ENCODE measurements around the gene NWD2.

Gene NWD2

GRCh38 chr4:37381040-37381668 lies 136.6 kb downstream of the NWD2 start:
- Histone ChIP-seq H3K27ac (ENCODE audit: extremely low read depth, low read depth, low read length) (no peak overlapping the region), H3K4me1 (ENCODE audit: control insufficient read depth, insufficient read depth, low read length) (no peaks in the 10 kb centered on the region), H3K4me3 (ENCODE audit: low read depth, low read length) (no peak overlapping the region), H3K36me3 (ENCODE audit: control insufficient read depth in 2 of 2, insufficient read depth in 1 of 2, low read length in 2 of 2) (no peaks in the 10 kb centered on the region), H3K9me3 (ENCODE audit: control insufficient read depth, insufficient read depth, low read depth, low read length) (no peaks in the 10 kb centered on the region)
- TF ChIP-seq ZNF549 (tag by site-specific recombination; IDR thresholded peaks at IDR 0.05) (no peak), ZNF239 (tag by site-specific recombination; IDR thresholded peaks at IDR 0.05) (no peak), ZSCAN23 (tag by site-specific recombination; IDR thresholded peaks at IDR 0.05) (no peak), ZNF488 (tag by site-specific recombination; IDR thresholded peaks at IDR 0.05) (no peak), ZNF48 (tag by site-specific recombination; IDR thresholded peaks at IDR 0.05) (no peak), ZSCAN4 (tag by site-specific recombination; IDR thresholded peaks at IDR 0.05) (no peak), ZNF76 (tag by site-specific recombination; IDR thresholded peaks at IDR 0.05; ENCODE audit: borderline replicate concordance, low read depth) (no peak), ZNF324 (tag by site-specific recombination; IDR thresholded peaks at IDR 0.05) (no peak), ZNF600 (tag by site-specific recombination; IDR thresholded peaks at IDR 0.05) (no peak), ZNF211 (tag by site-specific recombination; IDR thresholded peaks at IDR 0.05; ENCODE audit: low read depth) (no peak)
- POLR2A ChIA-PET: no interaction called here
- CTCF ChIA-PET: interaction anchor here (0.7 kb wide), 1 partner anchor 1031 kb away, joined by 3 read pairs; no protein-coding TSS in a partner anchor

- no peaks in the 10 kb centered on the region for H3K4me1 ChIP-seq (ENCODE audit: control insufficient read depth, insufficient read depth, low read length)
- POLR2A ChIA-PET: no interaction called here
- peak; percentile 33 for TF ChIP-seq ZNF654 (tag by site-specific recombination; IDR thresholded peaks at IDR 0.05; ENCODE audit: low read depth)
- no peak for TF ChIP-seq ZNF133 (tag by site-specific recombination; IDR thresholded peaks at IDR 0.05)
- H3K27ac ChIP-seq (ENCODE audit: extremely low read depth, low read depth, low read length): no peak overlapping the region
- H3K36me3 ChIP-seq (ENCODE audit: control insufficient read depth in 2 of 2, insufficient read depth in 1 of 2, low read length in 2 of 2): no peaks in the 10 kb centered on the region
- H3K4me3 ChIP-seq (ENCODE audit: low read depth, low read length): no peak overlapping the region
- CTCF ChIA-PET: interaction anchor here (0.6 to 0.7 kb wide), 4 partner anchors 9 to 1103 kb away, joined by 3 to 4 read pairs (median 3); no protein-coding TSS in a partner anchor
- H3K9me3 ChIP-seq (ENCODE audit: control insufficient read depth, insufficient read depth, low read depth, low read length): no peaks in the 10 kb centered on the region
These were observed 139.2 kb downstream of the NWD2 start for GRCh38 chr4:37383579-37384229.

GRCh38 chr4:37385424-37385823 lies 140.9 kb downstream of the NWD2 start:
- no peak overlapping the region for H3K27ac ChIP-seq (ENCODE audit: extremely low read depth, low read depth, low read length)
- H3K9me3 ChIP-seq (ENCODE audit: control insufficient read depth, insufficient read depth, low read depth, low read length): no peaks in the 10 kb centered on the region
- TF ChIP-seq ZNF37A (tag by site-specific recombination; IDR thresholded peaks at IDR 0.05) (no peak), ZNF133 (tag by site-specific recombination; IDR thresholded peaks at IDR 0.05) (no peak), ZBTB11 (tag by site-specific recombination; conservative IDR thresholded peaks at IDR 0.05; ENCODE audit: low read depth) (peak; percentile 75)
- no peak overlapping the region for H3K4me3 ChIP-seq (ENCODE audit: low read depth, low read length)
- H3K4me1 ChIP-seq (ENCODE audit: control insufficient read depth, insufficient read depth, low read length): no peaks in the 10 kb centered on the region
- H3K36me3 ChIP-seq (ENCODE audit: control insufficient read depth in 2 of 2, insufficient read depth in 1 of 2, low read length in 2 of 2): no peaks in the 10 kb centered on the region
- ChIA-PET POLR2A (no interaction called here), CTCF (interaction anchor here (0.6 to 0.7 kb wide), 3 partner anchors 666 to 1023 kb away, joined by 3 read pairs; no protein-coding TSS in a partner anchor)
